Measurements from ENCODE around the gene SPATA17. TPM values are rescaled to one million over a fixed set of nuclear protein-coding genes. Genes with fewer than 3 reads are reported as not detected.
A peak's percentile ranks its signal among the peaks of the same experiment; 100 is the strongest.

Gene SPATA17
- total and polyA plus RNA-seq, 7 donors = 0.34 to 0.56 (median 0.52) TPM; not detected in 2

- H3K9me3 ChIP-seq = no peaks in the 10 kb centered on the region
- H3K36me3 ChIP-seq (ENCODE audit: insufficient read depth in 1 of 2, low read depth in 1 of 2) = no peaks in the 10 kb centered on the region
- DNase-seq = no peak
- no peak for TF ChIP-seq CTCF (IDR thresholded peaks at IDR 0.05)
- H3K4me1 ChIP-seq = no peaks in the 10 kb centered on the region
- no peaks in the 10 kb centered on the region for H3K27me3 ChIP-seq (ENCODE audit: insufficient read depth in 3 of 3, low read length in 2 of 3)
- no peak overlapping the region for H3K27ac ChIP-seq
- H3K4me3 ChIP-seq = no peak overlapping the region
- no peak for ATAC-seq
- intact Hi-C loops (cut with DNase I) = no loop called here
- 89 to 90% (median 90%) methylated on average over 13 of the region's 13 CpGs for WGBS, 3 donors
Measured at GRCh38 chr1:217647791-217648190, 16.6 kb downstream of the SPATA17 start.

GRCh38 chr1:217650674-217651073 is 19.5 kb downstream of the SPATA17 start:
- ATAC-seq (no peak), DNase-seq (no peak)
- intact Hi-C loops (cut with DNase I) = no loop called here
- no peak overlapping the region for H3K4me3 ChIP-seq
- no peaks in the 10 kb centered on the region for H3K27me3 ChIP-seq (ENCODE audit: insufficient read depth in 3 of 3, low read length in 2 of 3)
- TF ChIP-seq CTCF (IDR thresholded peaks at IDR 0.05) = no peak
- H3K27ac ChIP-seq = no peak overlapping the region
- no peaks in the 10 kb centered on the region for H3K4me1 ChIP-seq
- H3K36me3 ChIP-seq (ENCODE audit: insufficient read depth in 1 of 2, low read depth in 1 of 2) = no peaks in the 10 kb centered on the region
- H3K9me3 ChIP-seq = no peaks in the 10 kb centered on the region
- WGBS, 3 donors = 94 to 96% (median 95%) methylated on average over 4 of the region's 4 CpGs

- intact Hi-C loops (cut with DNase I) = no loop called here
- Histone ChIP-seq H3K36me3 (ENCODE audit: insufficient read depth in 1 of 2, low read depth in 1 of 2) (no peaks in the 10 kb centered on the region), H3K4me3 (no peak overlapping the region), H3K27me3 (ENCODE audit: insufficient read depth in 3 of 3, low read length in 2 of 3) (no peaks in the 10 kb centered on the region), H3K27ac (no peak overlapping the region), H3K4me1 (no peaks in the 10 kb centered on the region), H3K9me3 (no peaks in the 10 kb centered on the region)
- 45 to 65% (median 48%) methylated on average over 5 of the region's 5 CpGs for WGBS, 3 donors
- peak; percentile 69 to 83 (median 78) for ATAC-seq
- peak; percentile 31 for TF ChIP-seq CTCF (IDR thresholded peaks at IDR 0.05)
- no peak for DNase-seq
Measured at GRCh38 chr1:217660353-217661062, 29.4 kb downstream of the SPATA17 start.

- Histone ChIP-seq H3K27me3 (ENCODE audit: insufficient read depth in 3 of 3, low read length in 2 of 3) (no peaks in the 10 kb centered on the region), H3K4me3 (no peak overlapping the region), H3K9me3 (no peaks in the 10 kb centered on the region), H3K27ac (no peak overlapping the region), H3K36me3 (ENCODE audit: insufficient read depth in 1 of 2, low read depth in 1 of 2) (no peaks in the 10 kb centered on the region), H3K4me1 (no peaks in the 10 kb centered on the region)
- no peak for TF ChIP-seq CTCF (IDR thresholded peaks at IDR 0.05)
- intact Hi-C loops (cut with DNase I) = no loop called here
- ATAC-seq = no peak
- DNase-seq = no peak
Measured at GRCh38 chr1:217661407-217661806, 30.3 kb downstream of the SPATA17 start.

Data from psoas muscle (tissue), 8 donors.